ENCODE data around the gene OCA2.
A peak's percentile ranks its signal among the peaks of the same experiment; 100 is the strongest.
"Not testable (repeated sequence)": the region's sequence is repeated elsewhere in the genome, so short reads cannot be mapped to it uniquely, and the experiment has no call there.

OCA2 gene

DNA sequence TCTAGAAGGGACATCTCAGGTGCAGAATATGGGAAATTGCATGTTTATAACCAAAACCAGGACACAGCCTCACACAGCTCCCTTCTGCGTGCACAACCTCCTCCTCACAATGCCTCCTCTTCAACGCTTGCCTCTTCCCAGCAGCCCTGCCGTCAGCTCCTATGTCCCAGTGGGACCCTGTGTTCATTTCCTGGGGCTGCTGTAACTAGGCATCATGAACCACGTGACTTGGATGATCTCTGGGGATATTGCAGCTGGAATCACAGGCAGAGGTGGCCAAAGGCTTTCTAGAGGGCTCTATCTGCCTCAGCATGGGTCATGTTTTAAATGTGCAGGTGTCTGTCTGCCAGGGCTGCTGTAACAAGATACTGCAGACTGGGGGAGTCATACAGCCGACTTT is 375.3 kb downstream of the OCA2 start:
- DNase-seq (ENCODE audit: low spot score): no peak

DNA sequence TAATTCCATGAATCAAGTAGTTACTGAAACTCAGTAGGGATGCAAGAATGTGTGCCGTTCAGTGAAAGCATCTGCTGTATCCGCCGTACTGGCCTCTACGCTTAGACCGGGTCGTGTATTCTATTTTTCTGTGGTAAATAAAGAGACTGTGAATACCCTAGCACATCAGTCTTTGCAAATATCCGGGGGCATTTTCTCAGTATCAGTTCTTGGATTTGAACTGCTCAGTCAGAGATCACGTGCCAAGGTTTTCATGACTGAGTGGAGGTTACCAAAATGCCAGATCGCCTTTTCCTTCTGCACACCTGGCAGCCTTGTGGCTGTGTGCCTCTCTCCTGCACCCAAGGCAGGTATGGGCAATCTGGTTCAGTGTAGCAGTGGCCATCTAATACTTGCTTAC is 377.0 kb downstream of the OCA2 start:
- no peak for DNase-seq (ENCODE audit: low spot score)

DNA sequence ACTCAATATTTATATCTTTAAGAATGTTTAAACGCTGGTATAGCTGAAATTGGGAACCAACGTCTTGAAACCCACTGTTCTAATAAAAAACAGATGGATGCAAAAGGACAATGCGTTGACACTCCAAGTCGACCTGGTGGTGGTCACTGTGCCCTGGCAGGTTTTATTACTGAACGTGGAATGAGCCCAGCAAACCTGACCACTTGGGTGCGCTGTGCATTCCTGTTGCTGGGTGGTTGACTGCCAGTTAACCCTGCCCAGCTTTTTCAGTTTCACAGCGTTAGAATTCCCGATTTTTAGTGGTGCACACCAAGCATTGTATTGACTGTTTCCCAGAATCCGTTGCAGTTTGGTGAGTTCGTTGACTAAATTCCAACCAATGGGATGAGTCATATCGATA is 384.4 kb downstream of the OCA2 start:
- no peak for DNase-seq (ENCODE audit: low spot score)

DNA sequence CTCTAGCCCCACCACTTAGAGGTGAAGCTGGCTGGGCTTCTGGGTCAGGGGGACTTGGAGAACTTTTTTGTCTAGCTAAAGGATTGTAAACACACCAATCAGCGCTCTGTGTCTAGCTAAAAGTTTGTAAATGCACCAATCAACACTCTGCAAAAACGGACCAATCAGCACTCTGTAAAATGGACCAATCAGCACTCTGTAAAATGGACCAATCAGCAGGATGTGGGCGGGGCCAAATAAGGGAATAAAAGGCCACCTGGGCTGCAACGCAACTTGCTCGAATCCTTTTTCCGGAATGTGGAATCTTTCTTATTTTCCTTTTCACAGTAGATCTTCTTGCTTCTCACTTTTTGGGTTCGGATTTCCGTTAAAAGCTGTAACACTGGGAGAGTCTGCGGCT is 385.3 kb downstream of the OCA2 start:
- not testable (repeated sequence) for DNase-seq (ENCODE audit: low spot score)

DNA sequence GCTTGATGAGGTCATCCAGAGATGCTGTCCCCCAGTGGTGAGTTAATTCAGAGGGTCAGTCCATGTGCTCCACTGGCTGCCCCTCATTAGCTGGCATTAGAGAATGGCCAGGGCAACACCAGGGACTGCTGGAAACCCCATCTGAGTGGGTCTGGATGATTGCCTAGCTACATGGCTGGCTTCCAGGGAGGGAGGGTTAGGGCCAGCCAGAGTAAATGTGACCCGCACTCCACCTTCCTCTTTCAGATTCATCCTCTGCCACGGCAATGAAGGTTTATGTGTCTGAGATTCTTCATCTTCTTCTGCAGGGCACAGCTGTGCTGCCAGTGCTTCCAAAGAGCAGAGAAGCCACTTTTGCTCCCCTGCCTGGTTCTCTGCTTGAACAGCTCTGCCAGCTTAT is 391.9 kb downstream of the OCA2 start:
- DNase-seq (ENCODE audit: low spot score): no peak

DNA sequence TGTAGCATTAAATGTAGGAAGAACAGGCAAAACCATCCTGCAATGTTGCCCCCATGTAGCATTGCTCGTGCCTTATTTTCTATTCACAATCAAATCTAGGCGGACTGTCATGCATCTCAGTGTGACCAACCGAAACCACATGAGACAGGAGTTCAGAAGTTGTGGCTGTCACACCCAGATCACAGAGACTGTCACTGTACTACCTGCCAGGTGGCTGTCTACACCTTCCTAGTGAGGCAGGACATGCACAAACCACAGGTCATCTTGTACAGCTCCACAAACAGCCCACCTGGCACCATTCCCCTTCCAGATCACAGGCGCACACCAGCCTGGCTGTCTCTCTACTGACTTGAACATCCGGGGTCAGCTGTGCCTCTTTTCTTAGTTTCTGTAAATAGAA is 392.8 kb downstream of the OCA2 start:
- DNase-seq (ENCODE audit: low spot score): no peak

DNA sequence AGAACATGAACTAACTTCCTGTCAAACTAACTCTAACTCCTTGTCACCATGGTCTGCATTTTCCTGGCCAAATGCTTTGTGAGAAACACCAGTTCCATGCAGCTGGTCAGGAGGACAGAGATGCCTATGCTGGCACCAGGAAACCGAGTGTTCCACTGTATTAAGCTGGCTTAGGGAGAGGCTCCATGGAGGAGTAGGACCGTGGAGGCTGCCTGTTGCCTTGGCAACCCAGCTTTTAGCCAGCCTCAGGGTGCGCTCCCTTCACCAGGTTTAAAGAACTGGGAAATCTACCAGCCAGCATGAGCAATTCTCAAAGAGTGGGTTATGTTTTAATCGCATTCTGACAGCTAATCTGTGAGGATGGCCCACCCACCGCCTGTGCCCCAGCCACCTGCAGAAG is 394.1 kb downstream of the OCA2 start:
- peak; percentile 83 for DNase-seq (ENCODE audit: low spot score)
